ENCODE measurements around the gene SNX8.

The SNX8 gene

GRCh38 chr7:2219606-2220005 lies 94.6 kb downstream of the SNX8 start:
- no peak for DNase-seq

DNA sequence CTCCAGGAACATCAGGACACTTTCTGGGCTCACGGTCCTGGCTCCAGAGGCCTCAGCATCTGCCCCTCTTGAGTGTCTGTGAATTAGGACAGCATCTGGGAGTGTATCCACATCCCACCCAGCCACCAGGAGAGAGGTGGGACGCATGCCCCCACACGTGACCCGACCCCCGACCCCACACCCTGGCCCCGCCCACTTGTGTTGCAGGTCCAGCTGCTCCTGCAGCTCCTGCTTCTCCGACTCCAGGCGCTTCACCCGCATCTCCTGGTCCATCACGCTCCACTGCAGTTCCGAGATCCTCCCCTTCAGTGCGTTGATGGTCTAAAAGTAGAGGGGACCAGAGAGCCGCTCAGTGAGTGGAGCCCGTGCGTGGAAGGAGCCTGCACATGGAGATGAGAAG lies 95.1 kb downstream of the SNX8 start:
- no peak for DNase-seq

GRCh38 chr7:2218444-2218785 lies 95.8 kb downstream of the SNX8 start:
- no peak for DNase-seq

GRCh38 chr7:2217716-2218443 lies 96.4 kb downstream of the SNX8 start:
- no peak for DNase-seq

- no peak for DNase-seq
These were observed 97.0 kb downstream of the SNX8 start for GRCh38 chr7:2217206-2217605.

GRCh38 chr7:2215851-2216250 lies 98.4 kb downstream of the SNX8 start:
- no peak for DNase-seq

DNA sequence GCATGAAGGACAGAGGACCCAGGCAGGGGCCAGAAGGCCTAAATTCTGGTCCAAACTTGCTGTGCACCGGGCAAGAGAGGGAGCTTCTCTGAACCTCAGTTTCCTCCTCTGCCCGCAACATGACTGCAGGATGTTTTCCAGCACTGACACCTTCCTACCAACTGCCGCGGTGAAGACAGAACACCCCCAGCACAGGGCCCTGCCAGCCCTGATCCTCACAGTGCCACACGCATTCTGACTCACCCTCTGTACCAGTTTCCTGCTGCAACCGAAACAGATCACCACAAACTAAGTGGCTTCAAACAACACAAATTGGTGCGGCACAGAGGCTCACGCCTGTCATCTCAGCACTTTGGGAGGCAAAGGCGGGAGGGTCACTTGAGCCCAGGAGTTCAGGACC lies 99.6 kb downstream of the SNX8 start:
- DNase-seq: no peak

DNA sequence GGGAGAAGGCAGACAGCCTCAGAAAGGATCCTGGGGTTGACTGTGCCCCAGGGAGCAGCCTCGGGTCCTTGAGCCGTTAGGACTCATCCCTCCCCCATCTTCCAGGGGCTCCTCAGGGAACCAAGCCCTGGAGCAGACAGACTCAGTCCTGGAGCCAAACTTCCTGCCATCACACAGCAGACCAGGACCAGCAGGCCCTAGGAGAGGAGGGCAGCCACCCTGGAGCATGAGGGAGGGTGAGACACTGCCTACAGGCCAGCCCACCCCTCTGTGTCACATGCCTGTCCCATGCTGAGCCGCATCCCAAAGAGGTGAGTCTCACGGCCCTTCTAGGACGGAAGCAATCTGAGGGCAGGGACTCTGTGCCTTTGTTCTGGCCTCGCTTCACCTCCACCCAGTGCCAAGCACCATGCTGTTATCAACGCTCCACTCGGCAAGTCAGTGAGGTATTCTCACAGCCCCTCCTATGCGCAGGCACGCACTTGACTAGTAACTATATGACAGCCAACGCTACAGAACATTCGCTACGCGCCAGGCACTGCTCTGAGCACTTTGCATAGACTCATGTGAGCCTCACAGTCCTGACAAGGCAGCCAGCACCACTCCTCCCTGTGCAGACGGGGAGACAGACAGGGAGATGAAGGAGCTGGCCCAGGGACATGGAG lies 100.6 kb downstream of the SNX8 start:
- no peak for DNase-seq

DNA sequence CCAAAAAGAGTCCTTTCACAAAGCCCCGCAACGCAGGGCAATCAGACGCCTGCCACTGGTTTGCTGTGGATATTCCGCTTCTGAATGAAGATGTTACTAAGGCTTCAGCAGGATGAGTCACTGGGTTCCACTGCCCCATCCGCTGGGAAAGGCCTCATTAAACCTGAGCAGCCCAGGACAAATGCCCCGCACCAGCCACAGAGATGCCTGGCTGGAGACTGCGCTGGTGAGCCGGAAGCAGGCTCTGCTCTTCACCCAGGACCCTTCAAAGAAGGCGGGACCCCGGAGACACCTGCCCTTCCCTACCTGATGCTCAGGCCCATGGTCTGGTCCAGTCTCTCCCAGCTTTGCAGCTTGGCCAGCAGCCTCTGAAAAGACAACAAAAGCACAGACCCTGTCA lies 101.3 kb downstream of the SNX8 start:
- DNase-seq: no peak

GRCh38 chr7:2211926-2212325 lies 102.3 kb downstream of the SNX8 start:
- DNase-seq: no peak

- no peak for DNase-seq
These were observed 102.9 kb downstream of the SNX8 start for GRCh38 chr7:2211259-2211880.

- DNase-seq: no peak
These were observed 103.5 kb downstream of the SNX8 start for GRCh38 chr7:2210551-2211258.

DNA sequence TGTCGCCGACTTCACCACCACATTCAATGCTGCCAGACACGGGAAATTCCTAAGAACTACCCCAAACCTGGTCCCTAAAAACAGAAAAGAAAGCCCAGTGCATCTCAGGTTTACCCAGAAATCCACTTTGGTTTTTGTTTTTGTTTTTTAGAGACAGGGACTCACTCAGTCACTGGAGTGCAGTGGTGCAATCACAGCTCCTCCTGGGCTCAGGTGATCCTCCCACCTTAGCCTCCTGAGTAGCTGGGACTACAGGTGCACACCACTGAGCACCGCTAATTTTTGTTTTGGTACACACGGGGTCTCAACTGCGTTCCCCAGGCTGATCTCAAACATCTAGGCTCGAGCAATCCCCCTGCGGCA lies 104.3 kb downstream of the SNX8 start:
- DNase-seq: no peak

GRCh38 chr7:2209146-2209960 lies 104.9 kb downstream of the SNX8 start:
- no peak for DNase-seq

GRCh38 chr7:2208712-2209111 lies 105.5 kb downstream of the SNX8 start:
- DNase-seq: no peak

GRCh38 chr7:2205036-2205780 lies 109.0 kb downstream of the SNX8 start:
- DNase-seq: no peak

- no peak for DNase-seq
These were observed 109.8 kb downstream of the SNX8 start for GRCh38 chr7:2204446-2204845.

GRCh38 chr7:2203766-2204300 lies 110.4 kb downstream of the SNX8 start:
- DNase-seq: no peak

DNA sequence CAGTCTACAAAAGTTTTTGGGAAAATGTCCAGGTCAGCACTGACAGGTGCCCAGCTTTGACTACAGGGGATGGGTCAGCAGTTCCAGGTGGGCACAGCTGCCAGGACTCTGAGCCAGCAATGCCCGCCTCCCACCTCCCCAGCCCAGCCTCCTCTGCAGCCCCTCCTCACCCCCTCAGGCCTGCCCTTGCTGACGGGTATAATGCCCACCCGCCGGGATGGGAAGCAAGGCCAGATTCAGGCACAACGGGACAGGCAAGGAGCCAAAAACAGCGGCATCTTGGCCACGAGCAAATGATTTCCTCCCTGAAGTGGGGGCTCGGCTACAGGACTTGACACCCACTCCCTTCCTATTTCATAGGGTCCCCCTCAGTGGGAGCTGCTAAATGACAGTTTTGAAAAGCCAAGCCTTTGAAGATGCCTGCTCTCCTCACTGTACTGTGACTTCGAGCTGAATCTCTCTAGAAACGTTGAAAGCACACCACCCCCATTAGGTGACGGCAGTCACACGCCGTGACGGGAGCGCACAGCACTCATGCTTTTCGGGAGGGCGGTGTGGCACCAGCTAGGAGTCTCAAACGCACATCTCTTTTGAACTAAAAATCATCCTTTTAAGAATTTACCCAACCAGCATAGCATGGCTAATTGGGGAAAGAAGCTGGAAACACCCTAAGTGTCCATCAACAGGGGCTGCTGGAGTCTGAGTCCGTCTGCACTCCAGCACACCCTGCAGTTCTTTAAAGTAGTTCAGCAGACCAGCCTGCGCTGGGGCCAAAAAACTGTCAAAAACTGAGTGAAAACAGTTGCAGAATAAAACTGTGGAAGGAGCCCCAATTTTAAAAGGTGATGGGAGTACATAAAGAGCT lies 111.1 kb downstream of the SNX8 start:
- DNase-seq: no peak

GRCh38 chr7:2202361-2202761 lies 111.9 kb downstream of the SNX8 start:
- DNase-seq: no peak
